GM12878 (cell line): ENCODE data around the gene C1QB. TPM values are rescaled to one million over a fixed set of nuclear protein-coding genes. Genes with fewer than 3 reads are reported as not detected.

Experiments
- REST ChIP-seq: IDR thresholded peaks from 2 replicates; pipeline ENCODE4 v1.6.1; 2012; ENCODE audit warnings: mild to moderate bottlenecking, low read depth, low read length
- microRNA-seq: library from miRNA; unstranded; fragments of <30 nt; microRNA quantifications from one replicate; pipeline ENCODE4, GENCODE V29; 2018
- polyA plus RNA-seq, 11 experiments: library from polyadenylated mRNA; depleted of rRNA in 4 of 11; unstranded in 6 of 11; stranded (reverse) in 5 of 11; fragments of >200 nt; fragmentation: Nextera tagmentation in 4 of 11; fragmentation: Illumina TruSeq in 1 of 11; extraction: Ambion mirVana in 4 of 11; extraction: Trizol in 1 of 11; gene quantifications; 1 replicate in 1 of 11; 2 replicates in 10 of 11; pipeline versions ENCODE4 v1.2.1 to v1.2.3, GENCODE V29; 2011 to 2016; ENCODE audit warnings: inconsistent platforms in 2 of 11, missing spikeins in 2 of 11, low read depth in 1 of 11
- small RNA-seq: library from RNA; depleted of rRNA; stranded (forward); fragments of <200 nt; gene quantifications from one replicate; pipeline ENCODE3, GENCODE V24; 2014
- total RNA-seq, 4 experiments: library from RNA; depleted of rRNA in 3 of 4; stranded (reverse); fragments of >200 nt in 3 of 4; fragmentation: Illumina TruSeq in 1 of 4; extraction: Trizol in 1 of 4; gene quantifications; 2 replicates each; pipeline versions ENCODE4 v1.2.1 to v1.2.3, GENCODE V29; 2013 to 2021

The C1QB gene
- total and polyA plus RNA-seq, 10 of the 15 experiments (the other 5 are each of a cell fraction or from before 2014, with no cell fraction given), result 0.62 TPM; not detected in 9

GRCh38 chr1:22711071-22711470 is 58.0 kb downstream of the C1QB start (continued):
- no peak for TF ChIP-seq REST
- TF ChIP-seq, all 136 proteins: peak for 0

Small RNA genes within 50 kb of the gene (microRNA-seq; reads per million reads assigned to microRNA genes)
- gene MIR6127, result not detected

Small RNA genes within 50 kb of the gene (small RNA-seq; reads per million reads assigned to genes)
- gene MIR6127, result not detected

Other genes with a start within 250 kb of the C1QB start
- gene ZBTB40, start 201.4 kb upstream of the C1QB start, total RNA-seq (2014; rRNA removed), result 12.1 and 13.6 TPM in 2 replicates
- gene ZBTB40, start 201.4 kb upstream of the C1QB start, total RNA-seq (2014; rRNA removed; fragmentation: Illumina TruSeq; extraction: Trizol), result 9.3 and 9.4 TPM in 2 replicates
- gene ZBTB40, start 201.4 kb upstream of the C1QB start, total RNA-seq (2021), result 14.0 and 14.4 TPM in 2 replicates
- 6.5 and 8.6 TPM in 2 replicates for gene ZBTB40, start 201.4 kb upstream of the C1QB start, polyA plus RNA-seq (2011; rRNA removed)
- 10.9 and 12.3 TPM in 2 replicates for gene ZBTB40, start 201.4 kb upstream of the C1QB start, polyA plus RNA-seq (2014; fragmentation: Illumina TruSeq; extraction: Trizol)
- 1 to 10 TPM; 1.9 to 2.3 TPM for gene ZBTB40, start 201.4 kb upstream of the C1QB start, polyA plus RNA-seq (2014; fragmentation: Nextera tagmentation; extraction: Ambion mirVana)
- 12.1 and 12.2 TPM in 2 replicates for gene ZBTB40, start 201.4 kb upstream of the C1QB start, polyA plus RNA-seq (2014; rRNA removed)
- gene ZBTB40, start 201.4 kb upstream of the C1QB start, polyA plus RNA-seq (2016; fragmentation: Nextera tagmentation; extraction: Ambion mirVana), result 1 to 10 TPM; 6.9 to 7.4 TPM
- gene EPHA8, start 89.7 kb upstream of the C1QB start, total RNA-seq (2014; rRNA removed), result not detected in 2 replicates
- gene EPHA8, start 89.7 kb upstream of the C1QB start, total RNA-seq (2014; rRNA removed; fragmentation: Illumina TruSeq; extraction: Trizol), result not detected in 2 replicates
- not detected in 2 replicates for gene EPHA8, start 89.7 kb upstream of the C1QB start, total RNA-seq (2021)
- gene EPHA8, start 89.7 kb upstream of the C1QB start, polyA plus RNA-seq (2011; rRNA removed), result not detected in 2 replicates
- gene EPHA8, start 89.7 kb upstream of the C1QB start, polyA plus RNA-seq (2014; fragmentation: Illumina TruSeq; extraction: Trizol), result not detected in 2 replicates
- gene EPHA8, start 89.7 kb upstream of the C1QB start, polyA plus RNA-seq (2014; fragmentation: Nextera tagmentation; extraction: Ambion mirVana), result not detected
- gene EPHA8, start 89.7 kb upstream of the C1QB start, polyA plus RNA-seq (2014; rRNA removed), result not detected in 2 replicates
- gene EPHA8, start 89.7 kb upstream of the C1QB start, polyA plus RNA-seq (2016; fragmentation: Nextera tagmentation; extraction: Ambion mirVana), result not detected
- not detected in 2 replicates for gene C1QA, start 16.6 kb upstream of the C1QB start, total RNA-seq (2014; rRNA removed)
- gene C1QA, start 16.6 kb upstream of the C1QB start, total RNA-seq (2014; rRNA removed; fragmentation: Illumina TruSeq; extraction: Trizol), result not detected in 2 replicates
- gene C1QA, start 16.6 kb upstream of the C1QB start, total RNA-seq (2021), result 0.24 and 0.59 TPM in 2 replicates
- gene C1QA, start 16.6 kb upstream of the C1QB start, polyA plus RNA-seq (2011; rRNA removed), result not detected in 2 replicates
- gene C1QA, start 16.6 kb upstream of the C1QB start, polyA plus RNA-seq (2014; fragmentation: Illumina TruSeq; extraction: Trizol), result not detected in 2 replicates
- not detected for gene C1QA, start 16.6 kb upstream of the C1QB start, polyA plus RNA-seq (2014; fragmentation: Nextera tagmentation; extraction: Ambion mirVana)
- gene C1QA, start 16.6 kb upstream of the C1QB start, polyA plus RNA-seq (2014; rRNA removed), result not detected in 2 replicates
- gene C1QA, start 16.6 kb upstream of the C1QB start, polyA plus RNA-seq (2016; fragmentation: Nextera tagmentation; extraction: Ambion mirVana), result not detected
- not detected in 2 replicates for gene C1QC, start 9.6 kb upstream of the C1QB start, total RNA-seq (2014; rRNA removed)
- gene C1QC, start 9.6 kb upstream of the C1QB start, total RNA-seq (2014; rRNA removed; fragmentation: Illumina TruSeq; extraction: Trizol), result not detected in 2 replicates
- 0.64 and 0.74 TPM in 2 replicates for gene C1QC, start 9.6 kb upstream of the C1QB start, total RNA-seq (2021)
- not detected in 2 replicates for gene C1QC, start 9.6 kb upstream of the C1QB start, polyA plus RNA-seq (2011; rRNA removed)
- gene C1QC, start 9.6 kb upstream of the C1QB start, polyA plus RNA-seq (2014; fragmentation: Illumina TruSeq; extraction: Trizol), result not detected in 2 replicates
- gene C1QC, start 9.6 kb upstream of the C1QB start, polyA plus RNA-seq (2014; fragmentation: Nextera tagmentation; extraction: Ambion mirVana), result not detected
- gene C1QC, start 9.6 kb upstream of the C1QB start, polyA plus RNA-seq (2014; rRNA removed), result not detected in 2 replicates
- not detected for gene C1QC, start 9.6 kb upstream of the C1QB start, polyA plus RNA-seq (2016; fragmentation: Nextera tagmentation; extraction: Ambion mirVana)
- 1.7 and 2.6 TPM in 2 replicates for gene EPHB2, start 57.6 kb downstream of the C1QB start, total RNA-seq (2014; rRNA removed)
- gene EPHB2, start 57.6 kb downstream of the C1QB start, total RNA-seq (2014; rRNA removed; fragmentation: Illumina TruSeq; extraction: Trizol), result 0.92 and 0.94 TPM in 2 replicates
- 2.0 and 3.3 TPM in 2 replicates for gene EPHB2, start 57.6 kb downstream of the C1QB start, total RNA-seq (2021)
- 0.13 and 0.68 TPM in 2 replicates for gene EPHB2, start 57.6 kb downstream of the C1QB start, polyA plus RNA-seq (2011; rRNA removed)
- 0.68 and 1.2 TPM in 2 replicates for gene EPHB2, start 57.6 kb downstream of the C1QB start, polyA plus RNA-seq (2014; fragmentation: Illumina TruSeq; extraction: Trizol)
- gene EPHB2, start 57.6 kb downstream of the C1QB start, polyA plus RNA-seq (2014; fragmentation: Nextera tagmentation; extraction: Ambion mirVana), result under 1 TPM; 0.13 to 0.31 TPM
- 1.2 and 1.6 TPM in 2 replicates for gene EPHB2, start 57.6 kb downstream of the C1QB start, polyA plus RNA-seq (2014; rRNA removed)
- under 1 TPM; 0.24 to 0.91 TPM for gene EPHB2, start 57.6 kb downstream of the C1QB start, polyA plus RNA-seq (2016; fragmentation: Nextera tagmentation; extraction: Ambion mirVana)